ENCODE data around the gene PGBD2. TPM values are rescaled to one million over a fixed set of nuclear protein-coding genes. Genes with fewer than 3 reads are reported as not detected.
A peak's percentile ranks its signal among the peaks of the same experiment; 100 is the strongest.

Gene PGBD2
- total and polyA plus RNA-seq, 9 of the 15 experiments (the other 6 are each of a cell fraction or from before 2014, with no cell fraction given) = 11.9 to 21.8 (median 14.7) TPM

GRCh38 chr1:248906009-248906752 lies at the start of gene PGBD2 (continued):
- TF ChIP-seq ARID4B (CRISPR knock-in tag; IDR thresholded peaks at IDR 0.05) (peak; percentile 91), MAX (CRISPR knock-in tag; IDR thresholded peaks at IDR 0.05) (peak; percentile 92), C11orf30 (IDR thresholded peaks at IDR 0.05; ENCODE audit: low read depth) (0 out of 2 replicates have a peak, but pooled peaks have one; percentile 43), PHF20 (IDR thresholded peaks at IDR 0.05; ENCODE audit: partially characterized antibody) (peak; percentile 79), KLF6 (CRISPR knock-in tag; IDR thresholded peaks at IDR 0.05; ENCODE audit: borderline replicate concordance) (no peak), KDM4B (IDR thresholded peaks at IDR 0.05; ENCODE audit: borderline replicate concordance in 2 of 2, low read depth in 1 of 2) (peak in 1 of 2 experiments; percentile 73; a peak in 1 of 4 replicates), CREB3 (tag; conservative IDR thresholded peaks at IDR 0.05; ENCODE audit: low read depth) (no peak), HCFC1 (IDR thresholded peaks at IDR 0.05; ENCODE audit: low read depth, low read length) (peak; percentile 53), ZBTB26 (CRISPR knock-in tag; IDR thresholded peaks at IDR 0.05) (0 out of 2 replicates have a peak, but pooled peaks have one; percentile 38), BCL6 (CRISPR knock-in tag; IDR thresholded peaks at IDR 0.05) (no peak), ARID3A (IDR thresholded peaks at IDR 0.05; ENCODE audit: borderline replicate concordance, low read depth, low read length) (no peak), TFAP4 (CRISPR knock-in tag; IDR thresholded peaks at IDR 0.05; ENCODE audit: borderline replicate concordance) (peak; percentile 87), XRCC3 (IDR thresholded peaks at IDR 0.05) (no peak), MBD2 (IDR thresholded peaks at IDR 0.05; ENCODE audit: borderline replicate concordance, low read depth) (peak; percentile 10), GTF2E2 (tag; IDR thresholded peaks at IDR 0.05) (no peak; the same call in 1 of the 2 replicates)
